Measurements from ENCODE around the gene SPHKAP.
"Not testable (repeated sequence)": the region's sequence is repeated elsewhere in the genome, so short reads cannot be mapped to it uniquely, and the experiment has no call there.

SPHKAP gene

DNA sequence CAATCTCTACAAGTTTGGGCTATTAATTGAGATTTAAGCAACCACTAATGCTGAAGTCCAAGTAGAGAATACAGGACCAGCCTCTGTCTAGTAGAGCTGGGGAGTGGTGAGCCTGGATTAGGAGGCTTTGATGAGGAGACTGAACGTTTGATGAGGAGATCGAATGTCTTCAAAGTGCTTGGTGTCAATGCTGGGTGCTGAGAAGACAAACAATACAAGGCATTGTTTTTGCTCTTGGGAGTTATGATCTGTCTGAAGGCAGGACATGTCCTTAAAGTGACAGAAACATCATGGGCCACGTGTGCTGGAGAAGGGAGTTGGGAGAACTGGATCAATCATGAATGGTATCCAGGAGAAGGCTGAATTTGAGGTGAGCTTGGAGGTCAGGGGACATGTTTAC lies 143.6 kb downstream of the SPHKAP start:
- DNase-seq, result no peak

DNA sequence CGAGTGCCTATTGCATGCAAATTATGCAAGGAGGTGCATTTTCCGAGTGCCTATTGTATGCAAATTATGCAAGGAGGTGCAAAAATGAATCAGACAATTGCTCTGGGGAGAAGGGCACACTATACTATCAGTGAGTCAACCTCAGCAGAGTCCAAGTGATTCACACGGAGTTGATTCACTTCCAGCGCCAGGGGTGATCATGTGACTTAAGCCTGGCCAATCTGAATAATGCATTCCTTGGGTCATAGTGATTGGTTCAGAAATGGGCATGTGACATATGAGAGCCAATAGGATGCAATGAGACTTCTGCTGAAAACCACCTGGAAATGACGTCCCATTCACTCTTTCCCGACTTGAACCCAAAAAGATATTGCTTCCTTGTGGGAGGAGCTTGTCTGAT lies 157.9 kb downstream of the SPHKAP start:
- DNase-seq, result peak; percentile 3

DNA sequence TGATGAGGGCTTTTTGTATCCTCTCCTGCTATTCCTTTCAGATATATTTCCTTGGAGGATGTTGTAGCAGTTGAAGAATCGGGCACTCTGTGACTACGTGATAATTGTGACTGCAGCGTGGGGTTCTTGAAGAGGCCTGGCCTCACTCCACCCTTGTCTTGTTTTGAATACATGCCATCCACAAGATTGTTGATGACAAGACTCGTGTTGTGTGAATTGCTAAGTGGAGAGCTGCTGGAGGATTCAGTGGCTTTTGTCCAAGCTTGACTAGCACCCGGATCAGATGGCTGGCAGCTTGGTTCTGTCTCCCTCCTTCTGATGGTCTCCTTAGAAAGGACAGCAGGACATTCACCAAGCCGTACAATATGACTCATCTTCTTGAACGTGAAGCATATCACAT lies 163.2 kb downstream of the SPHKAP start:
- DNase-seq, result no peak

DNA sequence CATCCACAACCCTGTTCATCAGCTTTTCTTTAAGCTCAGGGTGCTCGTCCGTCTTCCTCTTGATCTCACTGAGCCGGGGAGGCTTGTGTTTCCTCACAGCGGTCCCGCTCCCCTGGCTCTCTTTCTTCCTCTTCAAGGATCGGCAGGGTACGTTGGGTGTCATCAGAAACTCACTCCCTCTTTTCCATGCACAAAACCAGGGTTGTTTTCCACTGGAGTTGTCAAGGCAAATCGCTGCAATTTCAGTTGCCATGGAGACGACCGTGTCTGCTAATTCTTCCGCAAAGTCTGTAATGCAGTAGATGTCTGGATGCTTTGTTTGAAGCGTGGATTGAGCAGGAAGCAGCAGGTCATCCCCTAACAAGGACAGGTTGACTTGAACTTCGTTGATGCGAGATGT lies 163.7 kb downstream of the SPHKAP start:
- DNase-seq, result no peak

DNA sequence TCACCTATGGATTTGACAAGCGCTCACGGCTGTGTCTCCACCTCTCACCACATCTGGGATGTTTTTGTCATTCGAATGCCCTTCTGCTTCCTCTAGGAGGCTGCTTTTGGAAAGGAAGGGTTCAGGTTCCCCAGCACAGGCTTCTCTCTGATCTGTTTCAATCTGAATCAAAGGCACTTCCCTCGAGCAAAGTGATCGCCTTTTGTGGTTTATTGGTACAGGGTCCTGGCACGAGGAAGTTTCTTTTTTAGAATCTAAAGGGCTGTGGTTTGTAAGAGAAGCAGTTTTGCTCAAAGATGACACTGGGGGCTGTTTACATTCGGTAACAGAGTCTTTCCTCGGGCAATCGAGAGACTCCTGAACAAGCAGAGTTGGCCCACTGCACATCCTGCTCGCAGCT lies 165.1 kb downstream of the SPHKAP start:
- DNase-seq, result no peak

DNA sequence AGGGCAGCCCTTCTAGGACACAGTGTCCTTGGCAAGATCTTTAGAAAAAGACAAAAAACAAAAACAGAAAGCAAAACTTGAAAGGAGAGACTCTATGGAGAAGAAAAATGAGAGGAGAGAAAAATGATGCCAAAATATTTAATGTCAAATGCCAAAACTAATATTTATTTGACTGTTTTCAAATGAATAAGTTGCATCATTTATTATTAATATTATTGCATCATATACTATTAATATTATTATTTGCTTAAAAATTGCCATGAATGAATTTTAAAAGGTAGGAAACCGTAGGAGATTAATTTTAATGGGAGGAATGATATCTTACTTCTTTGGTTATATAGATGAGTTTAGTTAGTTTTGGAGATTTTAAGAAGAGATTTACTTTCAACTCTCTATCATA lies 165.7 kb downstream of the SPHKAP start:
- no peak for DNase-seq

DNA sequence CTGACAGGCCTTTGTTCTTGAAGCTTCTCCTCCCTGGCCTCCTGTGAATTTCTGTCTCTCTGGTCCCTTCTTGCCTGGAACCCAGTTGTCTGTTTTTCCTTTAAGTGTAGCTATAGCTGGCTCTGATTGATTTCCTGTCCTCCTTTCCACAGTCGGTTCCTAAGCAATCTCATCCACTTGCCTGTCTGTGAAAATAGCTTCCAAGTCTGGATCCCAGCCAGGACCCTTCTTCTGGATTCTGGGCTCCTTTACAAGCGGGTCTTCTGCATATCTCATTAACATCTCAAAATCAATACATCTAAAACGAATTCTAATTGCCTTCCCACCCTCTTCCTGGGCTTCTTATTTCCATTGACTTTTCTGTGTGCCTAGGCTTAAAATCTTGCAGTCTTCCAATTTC lies 185.1 kb downstream of the SPHKAP start:
- no peak for DNase-seq

DNA sequence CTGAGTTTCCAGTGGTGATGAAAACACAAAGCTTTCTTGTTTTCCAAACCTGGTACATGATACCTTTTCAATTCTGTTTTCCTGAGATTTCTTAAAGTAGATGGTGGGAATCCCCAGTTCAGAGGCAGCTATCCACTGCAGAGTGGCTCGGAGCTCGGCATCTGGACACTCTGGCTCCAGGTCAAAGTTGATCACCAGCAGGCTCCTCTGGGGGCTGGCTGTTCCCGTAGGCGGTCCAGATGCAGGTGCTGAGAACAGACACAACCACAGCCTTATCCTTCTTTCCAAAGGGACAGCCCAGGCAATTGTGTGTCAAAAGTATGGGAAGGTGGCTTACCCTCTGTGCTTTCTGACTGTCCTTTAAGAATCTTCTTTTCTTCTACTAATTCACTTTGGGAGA lies 190.6 kb downstream of the SPHKAP start:
- DNase-seq, result no peak

DNA sequence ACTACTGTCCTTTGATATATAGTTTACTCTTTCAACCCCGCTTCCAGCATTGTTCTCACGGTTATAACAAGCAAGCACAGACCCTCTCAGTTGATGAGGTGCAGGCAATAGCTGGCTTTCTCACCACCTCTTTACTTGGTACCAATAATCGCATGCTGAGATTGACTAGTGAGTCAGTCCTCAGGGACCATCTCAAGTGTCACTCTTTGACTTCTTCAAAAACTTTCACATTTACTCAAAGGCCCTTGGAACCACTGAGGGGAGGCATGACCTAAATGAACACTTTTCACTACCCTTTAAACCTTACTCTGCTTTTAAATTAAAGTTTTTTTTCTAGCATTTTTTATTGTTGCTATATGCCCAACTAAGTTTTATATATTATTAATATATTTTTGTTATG lies 208.2 kb downstream of the SPHKAP start:
- DNase-seq, result no peak

DNA sequence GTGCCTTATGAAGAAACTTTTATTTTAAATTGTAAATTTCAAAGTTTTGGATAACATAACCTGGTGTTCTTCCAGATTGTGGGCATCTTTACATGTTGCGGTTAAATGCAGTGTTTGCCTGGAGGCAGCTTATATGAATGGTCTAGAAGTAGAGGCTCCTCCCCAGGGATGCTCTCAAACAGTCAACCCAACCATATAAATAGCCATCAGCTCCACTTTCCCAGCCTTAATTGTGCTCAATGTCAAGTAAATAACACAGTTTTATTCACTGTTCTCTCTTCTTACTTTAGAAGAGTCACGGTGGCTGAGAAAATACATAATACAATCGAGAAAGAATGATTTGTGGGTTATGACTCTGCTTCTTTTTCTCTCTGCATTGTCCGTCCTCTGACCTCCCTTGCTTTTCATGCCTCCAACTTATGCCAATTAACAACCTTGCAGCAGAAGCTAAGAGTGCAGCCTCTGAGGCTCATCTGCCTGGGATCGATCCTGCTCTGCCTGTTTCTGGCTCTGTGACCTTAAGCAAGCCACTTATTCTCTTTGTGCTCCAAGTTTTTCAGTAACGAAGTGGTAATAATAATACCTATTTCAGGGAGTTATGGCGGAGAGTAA lies 209.8 kb downstream of the SPHKAP start:
- no peak for DNase-seq

DNA sequence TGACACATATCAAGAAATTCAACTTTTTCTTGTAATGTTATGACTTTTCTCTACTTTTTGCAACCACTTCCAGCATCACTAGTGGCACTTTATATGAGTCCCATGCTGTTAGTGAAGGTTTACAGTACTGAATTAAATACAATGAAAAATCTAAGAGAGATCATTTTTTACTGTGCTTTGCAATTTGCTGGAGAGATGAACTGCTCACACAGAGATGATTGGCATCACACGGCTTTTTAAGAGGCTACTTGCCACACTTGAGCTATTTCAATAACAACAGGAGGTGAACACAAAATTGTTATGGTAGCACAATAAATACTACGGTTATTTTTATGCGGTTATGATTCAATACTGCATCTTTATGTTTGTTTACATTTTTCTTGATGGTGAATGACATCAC lies 221.2 kb downstream of the SPHKAP start:
- no peak for DNase-seq

DNA sequence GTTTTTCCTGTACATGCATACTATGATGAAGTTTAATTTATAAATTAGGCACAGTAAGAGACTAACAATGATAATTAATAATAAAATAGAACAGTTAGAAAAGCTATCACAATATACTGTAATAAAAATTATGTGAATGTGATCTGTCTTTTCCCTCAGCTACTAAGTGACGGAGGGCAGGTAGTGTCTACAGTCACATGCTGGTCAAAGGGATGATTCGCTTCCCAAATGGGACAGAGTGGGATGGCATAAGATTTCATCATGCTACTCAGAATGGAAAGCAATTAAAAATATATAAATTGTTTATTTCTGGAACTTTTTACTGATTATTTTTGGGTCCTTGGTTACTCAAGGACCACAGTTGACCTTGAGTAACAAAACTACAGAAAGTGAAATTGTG lies 238.5 kb downstream of the SPHKAP start:
- DNase-seq, result no peak

DNA sequence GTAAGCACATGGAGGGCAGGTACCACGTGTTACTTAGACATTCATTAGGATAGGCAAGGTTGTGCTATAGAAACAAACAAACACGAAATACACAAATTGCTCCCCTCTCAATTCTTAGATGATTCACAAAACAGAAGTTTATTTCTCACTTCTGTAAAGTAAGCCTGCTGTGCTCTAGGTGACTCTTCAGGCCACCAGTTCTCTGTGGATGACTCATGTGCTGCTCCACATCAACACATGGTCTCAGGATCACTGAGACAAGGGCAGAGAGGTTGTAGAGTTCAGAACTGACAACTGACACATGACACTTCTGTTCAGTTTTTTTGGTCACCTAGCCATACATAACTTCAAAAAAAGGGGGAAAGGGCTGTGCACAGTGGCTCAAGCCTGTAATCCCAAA lies 239.5 kb downstream of the SPHKAP start:
- no peak for DNase-seq

DNA sequence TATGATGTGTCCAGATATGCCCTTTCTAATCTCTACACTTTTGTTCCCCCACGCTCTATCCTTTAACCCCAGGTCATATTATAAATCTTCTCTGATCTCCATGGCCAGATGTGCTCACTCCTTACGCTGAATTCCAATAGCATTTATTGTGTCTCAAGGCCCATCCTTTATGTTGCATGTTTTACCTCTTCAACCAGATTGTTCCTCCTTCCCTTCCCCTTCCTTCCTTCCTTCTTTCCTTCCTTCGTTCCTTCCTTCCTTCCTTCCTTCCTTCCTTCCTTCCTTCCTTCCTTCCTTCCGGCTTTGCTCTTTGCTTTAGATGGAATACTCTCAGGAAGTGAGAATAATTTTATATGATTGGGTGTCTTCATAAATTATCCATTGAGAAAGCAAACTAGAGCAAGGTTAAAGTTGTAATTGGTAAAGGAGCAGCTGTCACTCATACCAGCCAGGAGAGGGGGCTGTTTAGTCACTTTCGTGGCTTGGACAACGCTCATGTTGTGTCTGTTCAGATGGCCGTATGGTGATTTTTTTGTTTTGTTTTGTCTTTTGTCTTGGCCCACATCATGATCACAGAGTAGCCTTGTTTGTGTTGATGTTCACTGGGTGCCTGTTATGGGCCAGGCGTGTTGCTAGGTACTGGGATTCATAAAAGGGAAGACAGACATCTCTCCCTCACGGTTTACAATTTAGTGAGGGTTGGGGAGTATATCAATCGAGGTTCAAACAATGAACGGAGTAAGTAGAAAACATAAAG lies 242.0 kb downstream of the SPHKAP start:
- peak; percentile 67 for DNase-seq

DNA sequence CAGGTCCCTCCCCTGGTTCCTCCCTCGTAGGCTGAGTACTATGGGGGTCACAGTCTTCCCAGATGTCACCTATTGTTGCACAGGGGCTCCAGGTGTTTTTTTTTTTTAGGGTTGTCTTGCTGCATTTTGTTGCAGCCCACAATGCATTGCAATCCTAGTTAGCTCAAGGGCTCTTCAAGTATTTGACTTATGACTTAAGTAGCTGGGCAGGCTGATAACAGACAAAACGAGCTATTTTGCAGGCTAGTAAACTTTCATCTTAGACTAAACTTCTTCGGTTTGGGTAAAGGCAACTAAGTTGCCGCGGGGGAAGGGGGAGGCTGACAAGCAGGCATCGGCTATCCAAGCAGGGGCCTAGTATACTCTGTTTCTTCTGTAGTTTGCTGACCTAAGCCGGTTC lies 245.2 kb downstream of the SPHKAP start:
- not testable (repeated sequence) for DNase-seq

DNA sequence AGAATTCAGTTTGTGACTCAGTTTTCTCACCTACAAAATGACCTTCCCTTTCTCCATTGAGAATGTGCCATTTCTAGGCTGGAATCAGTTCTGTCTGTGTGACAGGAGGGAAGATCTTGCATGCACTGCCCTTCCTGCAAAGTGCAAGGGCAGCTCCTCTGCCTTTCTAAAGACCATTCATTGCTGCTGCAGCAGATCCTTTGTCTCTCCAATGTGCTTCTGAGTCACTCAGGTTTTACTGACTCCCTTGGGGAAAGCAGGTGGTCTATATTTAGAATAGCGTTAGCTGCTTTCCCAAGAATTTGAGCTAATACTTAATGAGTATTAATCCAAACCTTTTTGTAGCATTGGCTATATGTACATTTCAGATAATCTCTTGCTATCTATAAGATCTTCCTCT lies 247.6 kb downstream of the SPHKAP start:
- DNase-seq, result no peak

DNA sequence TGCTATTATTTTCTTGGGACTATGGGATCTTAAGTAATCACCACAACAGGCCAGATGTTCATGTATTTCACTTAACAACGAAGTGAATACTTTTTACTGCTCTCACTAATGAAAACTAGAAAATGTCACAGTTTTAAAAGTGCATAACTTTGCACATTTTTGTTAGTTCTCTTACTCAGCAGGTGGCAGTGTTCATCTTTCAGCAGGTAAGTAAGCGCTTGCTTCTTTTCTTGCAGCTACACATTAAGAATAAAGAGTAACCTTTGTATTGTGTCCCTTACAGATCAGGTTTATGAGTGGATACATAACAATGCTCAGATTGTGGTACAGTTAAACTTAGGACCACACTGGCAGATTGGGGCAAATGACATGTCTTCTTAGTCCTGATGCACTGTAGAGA lies 249.1 kb downstream of the SPHKAP start:
- DNase-seq, result no peak

DNA sequence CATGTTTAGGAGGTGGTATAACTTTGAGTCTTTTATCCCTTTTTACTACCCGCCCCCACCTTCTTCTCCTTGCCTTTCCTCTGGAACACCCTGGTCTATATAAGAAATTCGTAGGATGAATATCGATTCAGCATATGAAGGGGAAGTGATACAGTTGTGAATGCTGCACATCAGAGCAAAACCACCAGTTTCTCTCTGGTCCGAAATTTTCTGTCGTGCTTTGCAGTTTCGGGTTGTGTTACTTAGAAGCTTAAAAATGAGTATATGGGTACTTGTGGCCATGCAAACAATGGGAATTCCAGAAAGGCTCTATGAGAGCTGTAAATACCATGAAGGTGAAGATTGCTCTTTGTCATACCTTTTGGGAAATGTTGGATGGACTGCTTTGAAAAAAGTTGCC lies 249.5 kb downstream of the SPHKAP start:
- no peak for DNase-seq

Measured in OCI-M1 (cell line).